Middle frontal gyrus (tissue), 1 donor: ENCODE results near the gene FOXN3.

Source experiments
- DNase-seq: peaks from one replicate; pipeline ENCODE4 v3.0.0-alpha.2; 2015; ENCODE audit warnings: low spot score; ENCODE audit errors: extremely low spot score

Gene FOXN3

DNA sequence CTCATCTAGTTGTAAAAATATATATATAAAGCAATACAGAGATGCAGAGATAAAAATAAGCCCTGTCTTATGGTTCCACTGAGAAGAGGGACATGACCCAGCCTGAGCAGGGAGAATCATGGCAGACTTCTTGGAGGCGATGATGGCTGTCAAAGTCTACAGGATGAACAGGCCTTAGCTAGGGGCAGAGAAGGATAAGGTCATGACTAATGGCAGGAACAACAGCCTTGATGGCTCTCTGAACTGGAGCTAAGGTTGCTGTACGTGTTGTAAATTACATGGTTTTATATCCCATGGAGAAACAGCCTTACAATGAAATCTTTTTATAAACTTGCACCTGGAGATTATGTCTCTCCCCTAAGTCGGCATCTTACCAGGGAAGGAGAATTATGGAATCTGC lies 32.4 kb downstream of the FOXN3 start:
- no peak for DNase-seq

DNA sequence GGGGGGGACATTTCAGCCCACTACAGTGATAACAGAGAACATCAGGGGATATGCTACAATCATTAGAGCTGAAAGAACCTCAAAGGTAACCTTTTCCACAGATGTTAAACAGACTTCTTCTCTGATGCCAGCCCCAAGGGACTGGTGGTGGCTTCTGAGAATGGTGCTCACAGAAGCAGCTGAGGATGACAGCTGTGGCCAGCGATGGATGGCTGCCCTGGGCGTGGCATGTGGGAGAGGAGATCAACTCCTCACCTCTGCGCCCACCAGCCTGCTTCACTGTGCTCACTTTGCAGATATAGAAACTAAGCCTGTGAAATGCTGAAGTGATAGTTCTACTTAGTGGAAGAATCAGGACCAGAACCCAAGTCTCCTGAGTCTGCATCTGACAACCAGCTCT lies 33.0 kb downstream of the FOXN3 start:
- no peak for DNase-seq

DNA sequence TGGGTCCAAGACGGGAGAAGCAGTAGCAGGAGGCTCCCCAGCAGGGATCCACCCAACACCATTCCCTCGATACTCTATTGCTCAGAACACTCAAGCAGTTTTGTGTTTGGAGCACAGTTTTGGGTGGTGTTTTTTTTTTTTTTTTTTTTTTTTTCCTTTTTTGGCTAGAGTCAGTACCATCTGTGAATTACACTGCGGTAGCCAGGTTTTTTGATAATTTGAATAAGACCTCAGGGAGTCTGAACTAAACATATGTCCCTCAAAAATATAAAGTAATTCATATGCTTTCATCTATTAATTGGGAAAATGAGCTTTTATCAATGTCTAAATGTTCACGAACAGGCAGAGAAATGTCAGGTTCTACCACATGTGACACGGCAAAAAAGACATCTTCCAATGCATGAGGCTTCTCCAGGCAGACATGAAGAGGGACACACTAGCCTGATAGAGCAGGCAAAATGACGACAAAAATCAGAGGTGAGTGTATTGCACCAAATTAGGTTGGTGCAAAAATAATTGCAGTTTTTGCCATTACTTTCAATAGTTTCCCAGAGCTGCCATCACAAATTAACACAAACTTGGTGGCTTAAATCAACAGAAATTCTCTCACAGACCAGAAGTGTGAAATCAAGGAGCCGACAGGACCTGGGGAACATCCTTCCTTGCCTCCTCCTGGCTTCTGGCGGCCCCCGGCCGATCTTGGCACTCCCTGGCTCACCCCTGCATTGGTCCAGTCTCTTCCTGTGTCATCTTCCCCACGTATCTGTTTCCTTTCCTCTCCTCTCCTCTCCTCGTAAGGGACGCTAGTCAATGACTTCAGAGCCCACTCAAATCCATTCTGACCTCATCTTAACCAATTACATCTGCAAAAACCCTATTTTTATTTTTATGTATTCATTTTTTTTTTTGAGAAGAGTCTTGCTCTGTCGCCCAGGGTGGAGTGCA lies 33.9 kb downstream of the FOXN3 start:
- no peak for DNase-seq

DNA sequence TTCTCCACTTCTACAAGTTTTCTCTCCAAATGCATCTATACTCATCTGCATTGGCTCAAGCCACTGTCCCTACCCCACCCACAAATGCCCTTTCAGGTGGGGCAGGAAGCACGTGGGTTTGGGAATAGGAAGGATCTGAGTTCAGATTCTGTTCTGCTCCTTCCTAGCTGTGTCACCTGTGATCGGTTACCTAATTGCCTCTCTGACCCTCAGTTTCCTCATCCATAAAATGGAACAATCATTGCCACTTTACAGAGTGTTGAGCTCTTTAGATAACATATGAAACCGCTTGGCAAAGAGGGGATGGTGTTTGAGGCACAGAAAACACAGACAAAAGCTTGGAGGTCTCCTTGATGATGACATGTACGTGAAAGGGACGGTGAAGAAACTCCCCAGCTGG lies 34.5 kb downstream of the FOXN3 start:
- DNase-seq: no peak

DNA sequence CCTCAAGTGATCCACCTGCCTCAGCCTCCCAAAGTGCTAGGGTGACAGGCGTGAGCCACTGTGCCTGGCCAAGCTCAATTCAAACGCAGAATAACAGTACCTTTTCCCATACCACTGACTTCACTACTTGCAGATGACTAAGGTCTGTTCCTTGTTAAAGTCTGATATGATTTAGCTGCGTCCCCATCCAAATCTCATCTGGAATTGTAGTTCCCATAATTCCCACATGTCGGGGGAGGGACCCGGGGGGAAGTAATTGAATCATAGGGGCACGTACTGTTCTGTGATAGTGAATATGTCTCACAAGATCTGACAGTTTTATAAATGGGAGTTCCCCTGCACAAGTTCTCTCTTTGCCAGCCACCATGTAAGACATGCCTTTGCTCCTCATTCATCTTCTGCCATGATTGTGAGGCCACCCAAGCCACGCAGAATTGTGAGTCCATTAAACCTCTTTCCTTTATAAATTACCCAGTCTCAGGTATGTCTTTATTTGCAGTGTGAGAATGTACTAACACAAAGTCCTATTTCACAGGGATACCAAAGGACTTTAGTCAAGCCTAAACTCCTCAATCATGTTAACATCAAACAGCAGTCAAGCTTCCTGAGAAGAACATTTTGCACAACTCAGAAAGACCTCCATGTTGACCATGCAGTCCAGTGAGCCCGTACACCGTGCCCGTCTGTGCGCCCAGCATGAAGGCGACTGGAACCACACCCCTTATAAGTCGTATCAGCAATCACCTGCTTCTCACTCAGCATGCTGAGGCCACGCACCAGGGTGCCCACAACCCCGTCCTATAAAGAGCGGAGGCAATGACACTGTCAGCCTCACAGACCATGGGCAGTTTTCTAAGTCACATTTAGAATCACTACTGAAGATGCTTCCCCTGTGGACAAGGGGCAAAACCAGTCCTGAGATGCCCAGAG lies 36.9 kb downstream of the FOXN3 start:
- DNase-seq: no peak

DNA sequence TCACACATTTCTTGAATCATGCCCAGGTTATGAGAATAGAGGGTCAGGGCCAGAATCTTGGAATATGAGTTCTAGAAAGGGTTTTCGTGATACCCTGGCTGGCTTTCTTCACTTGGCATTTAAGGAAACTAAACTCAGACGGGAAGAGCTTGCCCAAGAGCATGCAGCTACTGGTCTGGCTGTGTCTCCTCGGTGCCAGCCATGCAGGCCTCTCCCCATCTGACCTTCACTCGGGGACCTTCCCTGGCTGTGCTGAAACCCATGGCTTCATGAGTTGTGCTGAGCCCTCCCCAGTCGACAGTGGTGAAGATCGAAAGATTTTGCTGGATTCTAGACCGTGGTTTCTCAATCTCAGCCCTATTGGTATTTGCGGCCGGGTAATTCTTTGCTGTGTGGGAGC lies 38.0 kb downstream of the FOXN3 start:
- DNase-seq: no peak

DNA sequence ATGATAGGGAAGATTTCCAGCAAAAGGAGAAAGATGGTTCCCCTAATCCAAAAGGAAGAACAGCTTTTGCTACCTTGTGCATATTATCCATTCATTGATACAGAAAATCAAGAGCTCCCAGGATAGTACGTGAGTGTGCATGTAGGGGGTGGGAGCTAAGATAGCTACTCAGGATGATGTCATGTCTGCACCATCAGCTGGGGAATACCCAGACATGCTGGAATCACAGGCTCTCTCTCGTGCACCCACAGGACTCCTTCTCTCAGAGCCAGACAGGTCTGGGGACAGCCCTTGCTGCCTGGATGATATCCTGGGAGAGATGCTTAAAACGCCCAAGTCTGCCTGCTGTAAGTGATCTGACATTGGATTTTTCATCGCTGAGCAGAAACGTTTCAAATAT lies 38.9 kb downstream of the FOXN3 start:
- DNase-seq: no peak

DNA sequence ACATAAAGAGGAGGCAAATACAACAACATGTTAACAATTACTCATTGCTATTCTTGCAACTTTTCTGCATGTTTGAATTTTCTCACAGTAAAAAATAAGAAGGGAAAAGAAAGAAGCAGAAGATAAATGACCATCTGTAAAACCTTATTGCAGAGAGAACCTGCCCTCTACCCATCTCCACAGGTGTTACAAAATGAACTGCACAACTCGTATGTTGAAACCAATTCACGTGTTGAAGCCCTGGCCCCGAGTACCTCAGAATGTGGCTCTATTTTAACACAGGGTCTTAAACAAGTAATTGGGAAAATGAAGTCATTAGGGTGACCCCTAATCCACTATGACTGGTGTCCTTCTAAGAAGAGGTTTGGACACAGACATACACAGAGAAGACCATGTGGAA lies 39.5 kb downstream of the FOXN3 start:
- DNase-seq: no peak

DNA sequence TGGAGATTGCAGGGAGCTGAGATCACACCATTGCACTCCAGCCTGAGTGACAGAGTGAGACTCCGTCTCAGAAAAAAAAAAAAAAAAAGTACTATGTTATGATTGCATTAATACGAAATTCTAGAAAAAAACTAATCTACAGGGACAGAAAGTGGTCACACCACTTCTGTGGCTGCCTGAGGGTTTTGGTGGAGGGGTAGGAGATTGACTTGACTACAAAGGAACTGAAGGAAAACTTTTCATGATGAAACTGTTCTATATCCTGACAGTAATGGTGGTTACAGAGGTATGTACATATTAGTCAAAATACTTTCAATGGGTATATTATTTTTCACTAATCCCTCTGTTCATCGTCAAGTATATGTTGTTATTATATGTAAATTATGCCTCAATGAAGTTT lies 42.1 kb downstream of the FOXN3 start:
- no peak for DNase-seq

DNA sequence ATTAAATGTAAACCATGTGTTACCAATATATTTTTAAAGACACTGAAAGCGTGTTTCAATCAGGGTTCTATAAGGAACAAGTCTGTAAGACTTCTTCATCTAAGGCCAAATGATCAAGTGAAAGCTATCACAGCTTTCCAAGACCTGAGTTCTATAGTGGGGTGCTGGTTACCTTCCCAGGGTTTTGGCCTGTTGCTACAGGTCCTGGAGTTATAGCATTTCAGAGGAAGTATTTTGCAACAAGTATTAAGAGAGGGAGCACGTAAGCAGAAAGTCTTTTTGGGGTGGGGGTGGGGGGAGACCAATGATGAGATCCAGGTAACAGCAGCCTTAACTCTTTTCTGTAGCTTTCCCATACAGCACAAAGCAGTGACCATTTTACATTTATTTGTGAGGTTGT lies 43.8 kb downstream of the FOXN3 start:
- DNase-seq: no peak

DNA sequence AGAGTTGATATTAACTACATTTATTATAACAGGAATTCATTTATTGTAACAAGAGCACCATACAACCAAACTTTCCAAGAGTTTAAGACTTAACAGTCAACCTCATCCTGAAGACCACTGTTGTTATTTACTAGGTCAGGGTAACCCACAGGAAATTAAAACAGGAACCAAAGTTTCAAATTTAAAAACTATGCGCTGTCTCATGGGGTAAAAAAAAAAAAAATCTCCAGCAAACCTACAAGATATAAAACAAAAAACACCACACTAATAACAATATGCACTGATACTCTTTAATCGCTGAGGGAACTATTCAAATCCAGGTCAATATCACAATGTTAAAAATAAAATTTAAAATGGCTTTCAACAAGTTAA lies 44.5 kb downstream of the FOXN3 start:
- DNase-seq: no peak

DNA sequence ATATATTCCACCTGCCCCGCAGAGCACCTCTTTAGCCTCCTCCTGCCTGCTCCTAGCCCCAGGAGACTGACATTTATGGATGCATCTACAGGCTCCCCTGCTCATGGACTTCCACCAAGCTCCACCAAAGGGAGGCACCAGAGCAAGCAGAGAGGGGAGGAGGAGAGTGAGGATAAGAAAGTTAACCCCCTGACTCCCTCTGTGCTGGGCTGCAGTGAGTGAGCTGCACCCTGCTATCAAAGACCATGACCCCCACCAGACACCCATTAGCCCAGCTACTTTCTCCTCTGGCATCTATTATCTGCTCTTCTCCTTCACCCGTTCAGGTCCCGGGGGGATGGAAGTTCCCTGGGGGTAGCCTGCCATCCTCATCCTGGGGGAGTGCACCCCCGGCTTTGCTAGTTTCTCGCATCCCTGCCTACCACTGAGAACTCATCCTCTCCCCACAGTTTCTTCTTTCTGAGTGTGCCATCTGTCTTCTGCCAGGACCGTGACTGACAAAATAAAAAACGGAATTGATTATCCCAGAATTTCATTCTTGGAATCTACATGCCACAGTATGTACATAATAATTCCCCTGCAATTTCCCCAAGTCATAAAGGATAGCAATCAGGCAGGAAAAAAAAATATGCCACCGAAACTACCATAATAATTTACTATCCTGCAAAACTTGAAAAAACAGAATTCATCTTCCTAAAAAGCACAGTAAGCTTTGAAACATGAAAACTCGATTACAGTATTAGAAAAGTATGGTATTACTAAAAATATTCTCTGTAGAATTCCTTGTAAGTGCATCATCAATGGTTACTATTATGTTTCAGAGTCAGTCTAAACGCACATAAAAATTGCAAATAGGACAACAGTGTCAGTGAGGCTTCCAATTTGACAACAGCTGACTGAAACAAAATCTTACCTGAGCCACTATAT lies 45.2 kb downstream of the FOXN3 start:
- DNase-seq: no peak

DNA sequence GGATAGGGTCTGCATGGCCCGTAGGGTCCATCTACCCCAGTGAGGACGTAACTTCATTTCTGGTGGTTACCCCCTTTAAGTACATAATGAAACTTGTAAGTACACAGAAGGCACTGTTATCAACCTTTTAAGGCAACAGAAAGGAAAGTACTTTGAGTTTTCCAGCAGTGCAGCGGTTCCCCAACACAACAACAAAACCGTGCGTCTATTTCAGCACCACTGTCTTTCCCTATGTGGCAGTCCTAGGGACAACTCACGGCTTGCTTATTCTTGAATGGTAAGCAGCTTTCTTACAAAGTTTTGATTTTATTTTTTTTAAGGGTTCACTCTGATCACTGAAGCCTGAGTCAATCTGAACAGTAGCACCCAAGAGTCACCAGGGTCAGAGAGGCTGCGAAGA lies 46.3 kb downstream of the FOXN3 start:
- DNase-seq: no peak

DNA sequence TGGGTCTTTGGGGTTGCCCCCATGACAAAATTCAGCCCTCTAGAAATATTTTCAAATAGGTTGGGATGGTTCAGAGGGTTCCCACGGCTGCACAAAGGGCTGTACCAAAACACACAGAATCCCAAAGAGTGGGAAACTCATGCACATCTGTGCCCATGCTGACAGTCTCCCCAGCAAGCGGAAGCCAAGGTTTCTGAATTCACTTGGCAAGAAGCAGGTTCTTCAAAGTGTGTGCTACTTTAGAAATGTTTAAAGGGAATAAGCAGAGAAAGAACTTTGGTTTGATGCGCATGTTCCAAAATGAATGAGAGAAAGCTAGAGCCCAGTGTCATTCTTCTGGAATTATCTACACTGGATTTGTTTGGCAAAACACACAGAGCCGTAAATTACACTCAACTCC lies 46.7 kb downstream of the FOXN3 start:
- DNase-seq: no peak

DNA sequence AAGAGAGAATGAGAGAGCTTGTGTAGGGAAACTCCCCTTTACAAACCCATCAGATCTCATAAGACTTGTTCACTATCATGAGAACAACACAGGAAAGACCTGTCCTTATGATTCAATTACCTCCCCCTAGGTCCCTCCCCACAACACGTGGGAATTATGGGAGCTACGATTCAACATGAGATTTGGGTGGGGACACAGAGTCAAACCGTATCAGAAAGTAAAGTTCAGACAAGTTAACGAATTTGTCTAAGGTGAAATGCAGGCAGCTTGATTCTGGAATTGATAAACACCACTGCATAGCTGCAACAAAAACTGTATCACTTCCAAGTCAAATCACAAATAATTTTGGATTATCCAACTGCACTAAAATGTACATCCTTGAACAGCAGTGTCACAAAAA lies 47.4 kb downstream of the FOXN3 start:
- DNase-seq: no peak

DNA sequence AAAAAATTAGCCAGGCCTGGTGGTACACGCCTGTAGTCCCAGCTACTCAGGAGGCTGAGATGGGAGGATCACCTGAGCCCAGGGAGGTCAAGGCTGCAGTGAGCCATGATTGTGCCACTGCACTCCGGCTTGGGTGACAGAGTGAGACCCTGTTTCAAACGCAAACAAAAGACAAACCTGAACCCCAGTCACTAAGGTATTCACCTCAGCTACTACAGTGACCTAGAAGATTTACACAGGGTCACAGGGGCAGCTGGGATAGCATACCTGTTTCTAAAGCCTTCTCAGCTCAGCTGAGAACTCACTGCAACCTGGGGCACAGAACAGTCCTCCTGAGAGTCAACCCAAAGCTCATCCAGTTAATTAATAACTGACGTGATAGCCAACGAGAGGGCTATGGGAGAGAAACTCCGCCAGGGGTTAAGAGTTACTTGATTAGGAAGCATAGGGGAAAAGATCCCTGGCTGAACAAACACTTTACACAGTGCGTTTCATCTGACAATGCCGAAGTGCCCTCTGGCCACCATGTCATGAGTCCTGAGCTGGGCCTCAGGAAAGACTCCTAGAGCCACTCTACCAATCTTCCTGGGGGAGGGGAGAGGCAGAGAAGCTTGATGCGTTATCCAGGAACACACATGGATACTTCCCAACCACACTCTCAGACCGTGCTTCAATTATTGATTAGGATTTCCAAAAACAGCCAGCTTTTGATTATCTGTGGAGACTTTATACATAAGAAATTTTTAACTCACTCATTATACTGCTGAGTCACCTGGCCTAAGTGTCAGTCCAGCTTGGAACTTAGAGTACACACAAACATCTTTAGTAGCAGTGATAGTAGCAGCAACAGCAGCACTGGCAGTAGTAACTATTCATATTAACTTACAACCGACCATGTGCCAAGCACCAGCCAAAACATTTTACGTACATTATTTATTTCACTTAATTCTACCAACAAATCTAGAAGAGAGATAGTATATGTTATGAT lies 48.2 kb downstream of the FOXN3 start:
- DNase-seq: no peak

DNA sequence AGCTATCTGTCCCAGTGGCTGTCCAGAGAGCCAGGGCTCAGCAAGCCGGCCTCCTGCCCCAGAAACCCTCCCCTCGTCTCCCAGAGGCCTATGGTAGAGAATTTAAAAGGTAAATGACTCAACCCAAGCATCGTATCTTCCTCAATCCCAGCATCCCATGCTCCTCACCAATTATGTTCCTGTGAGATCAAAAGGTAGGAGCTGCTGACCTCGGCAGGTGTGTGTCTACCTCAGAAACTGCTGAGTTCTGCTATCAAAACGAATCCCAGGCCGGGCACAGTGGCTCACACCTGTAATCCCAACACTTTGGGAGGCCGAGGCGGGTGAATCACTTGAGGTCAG lies 49.3 kb downstream of the FOXN3 start:
- no peak for DNase-seq

DNA sequence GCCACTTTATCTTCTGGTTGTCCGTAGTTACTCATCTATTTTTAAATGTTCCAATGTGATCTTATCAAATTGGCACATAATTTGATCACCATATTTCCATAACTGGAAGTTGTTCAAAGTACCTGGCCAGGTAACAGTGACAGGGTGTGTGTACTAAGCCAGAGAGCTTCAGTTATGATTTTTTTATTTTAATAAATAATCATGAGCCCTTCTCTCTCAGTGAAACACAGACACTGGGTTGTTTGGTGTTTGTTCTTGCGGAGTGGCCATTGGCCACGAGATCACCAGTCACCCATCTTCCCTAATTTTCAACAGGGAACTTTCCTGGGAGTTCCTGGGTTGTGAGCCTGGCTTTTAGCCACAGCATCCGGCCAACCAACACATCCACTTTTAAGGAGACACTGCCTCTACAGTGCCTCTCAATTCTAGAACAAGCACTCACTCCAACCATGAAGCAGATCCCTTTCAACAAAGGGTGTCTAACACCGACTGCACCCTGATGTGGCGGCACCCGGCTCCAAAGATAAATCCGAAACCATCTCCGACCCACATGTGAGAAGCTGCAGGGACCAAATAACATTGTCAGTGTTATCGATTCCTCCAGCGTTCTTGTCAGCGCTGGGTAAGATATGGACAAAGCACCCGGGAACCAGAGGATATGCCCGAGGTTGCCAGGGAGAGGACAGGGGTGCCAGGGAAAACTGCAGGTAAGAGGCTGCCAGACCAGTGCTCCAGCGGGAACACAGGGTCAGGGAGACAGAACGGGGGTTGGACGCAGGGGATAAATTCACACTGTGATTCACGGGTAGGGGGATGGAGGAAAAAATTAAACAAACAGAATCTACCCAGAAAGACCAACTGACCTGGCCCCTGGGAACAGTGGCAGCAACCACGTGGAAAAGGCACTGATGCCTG lies 49.9 kb downstream of the FOXN3 start:
- DNase-seq: no peak
